GM21576 (cell line): ENCODE results near the gene ACKR1.

Source experiments
- ATAC-seq: cut with Tn5 transposase; IDR thresholded peaks from one replicate; pipeline ENCODE4 v1.9.1; 2021; ENCODE audit warnings: mild to moderate bottlenecking, moderate library complexity; ENCODE audit not compliant: unreplicated experiment

ACKR1 gene

DNA sequence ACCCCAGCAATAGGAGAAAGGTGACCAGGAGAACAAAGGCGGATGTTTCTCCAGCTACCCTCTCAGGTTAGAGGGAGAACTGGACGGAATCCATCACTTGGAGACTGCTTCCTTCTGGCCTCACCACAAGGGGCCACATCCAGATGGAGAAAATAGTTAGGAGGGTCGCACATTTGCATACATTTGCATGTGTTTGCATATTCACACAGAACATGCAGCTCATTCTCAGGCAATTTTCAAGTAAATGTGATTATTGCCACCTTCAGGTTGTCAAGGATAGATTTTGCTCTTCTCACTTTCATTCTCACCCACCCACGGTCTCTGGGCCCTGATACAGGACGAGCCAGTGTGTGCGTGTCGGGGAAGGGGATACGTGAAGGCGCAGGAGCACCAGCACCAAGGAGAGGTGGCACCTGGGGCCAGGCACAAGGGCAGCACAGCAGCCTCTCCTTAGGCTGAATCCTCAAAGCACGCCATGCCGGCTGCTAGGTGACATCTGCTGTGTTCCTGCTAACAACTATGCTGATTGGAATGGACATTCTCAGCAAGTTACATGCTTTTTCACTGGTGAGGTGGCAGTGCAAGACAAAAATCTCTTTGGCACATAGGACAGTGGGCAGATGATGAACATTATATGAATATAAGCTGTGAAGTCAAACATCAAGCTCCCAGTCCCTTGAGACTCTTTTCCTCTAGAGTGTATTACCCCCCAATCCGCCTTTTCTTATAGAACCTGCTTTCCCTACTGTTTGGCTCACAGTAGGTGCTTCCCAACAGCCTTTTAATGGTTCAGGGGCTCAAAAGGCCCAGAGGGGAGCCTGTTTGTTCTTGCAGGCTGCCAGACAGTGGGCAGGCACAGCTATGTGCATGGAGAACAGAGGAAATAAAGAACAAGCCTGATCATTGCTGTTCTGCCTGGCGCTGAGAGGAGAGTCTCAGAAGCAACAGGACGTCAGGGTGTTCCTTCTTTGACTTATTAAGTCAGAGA is 14.3 kb downstream of the ACKR1 start:
- ATAC-seq, result no peak

DNA sequence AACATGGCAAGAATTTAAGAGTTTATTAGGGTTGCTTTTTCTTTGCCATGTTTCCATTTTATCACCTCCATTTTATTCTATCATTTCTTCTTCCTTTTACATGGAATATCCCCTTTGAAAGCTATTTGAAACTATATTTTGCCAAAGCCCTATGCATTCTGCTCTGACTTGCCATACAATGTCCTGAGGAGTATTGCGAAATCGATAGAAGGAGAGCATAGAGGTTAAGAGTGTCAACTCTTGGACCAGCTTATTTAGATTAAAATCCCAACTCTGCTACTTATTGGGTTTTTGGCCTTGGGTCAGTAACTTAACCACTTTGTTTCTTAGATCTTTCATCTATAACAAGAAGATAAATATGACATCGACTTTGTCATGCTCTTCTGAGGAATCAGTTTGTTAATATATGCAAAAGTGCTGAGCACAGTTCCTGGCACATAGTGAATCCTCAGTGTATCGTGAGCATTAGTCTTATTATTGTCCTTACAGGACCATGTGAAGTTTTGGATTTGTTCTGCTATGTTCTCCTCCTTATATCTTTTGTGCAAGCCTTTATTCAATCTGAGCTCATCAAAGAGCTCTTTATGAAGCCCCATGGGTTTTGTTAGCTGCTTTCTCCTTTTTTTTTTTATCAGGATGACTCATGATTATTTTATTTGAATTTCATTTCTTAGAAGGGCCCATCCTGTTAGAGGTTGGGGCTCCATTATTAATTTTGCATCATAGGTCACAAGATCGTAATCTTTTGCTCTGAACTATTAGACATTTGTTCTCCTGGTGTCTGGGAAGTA is 17.6 kb downstream of the ACKR1 start:
- ATAC-seq, result no peak

DNA sequence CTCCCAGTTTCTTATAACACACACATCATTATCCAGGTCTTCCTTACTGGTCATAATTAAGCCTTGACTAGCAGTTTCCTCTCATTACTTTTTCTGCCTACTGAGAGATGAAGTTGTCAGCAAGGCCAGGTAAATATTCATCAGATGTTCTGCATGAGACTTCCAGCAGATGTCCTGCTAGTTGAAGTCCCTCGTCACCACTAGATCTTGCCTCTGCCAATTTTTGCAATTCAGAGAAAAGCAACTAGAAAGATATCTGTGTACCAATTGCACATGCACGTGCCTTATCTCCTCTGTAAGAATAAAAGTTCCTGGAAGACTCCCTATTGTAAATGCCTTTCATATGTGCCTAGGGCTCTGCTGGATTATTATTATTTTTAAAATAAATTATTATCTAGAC is 18.3 kb downstream of the ACKR1 start:
- no peak for ATAC-seq

DNA sequence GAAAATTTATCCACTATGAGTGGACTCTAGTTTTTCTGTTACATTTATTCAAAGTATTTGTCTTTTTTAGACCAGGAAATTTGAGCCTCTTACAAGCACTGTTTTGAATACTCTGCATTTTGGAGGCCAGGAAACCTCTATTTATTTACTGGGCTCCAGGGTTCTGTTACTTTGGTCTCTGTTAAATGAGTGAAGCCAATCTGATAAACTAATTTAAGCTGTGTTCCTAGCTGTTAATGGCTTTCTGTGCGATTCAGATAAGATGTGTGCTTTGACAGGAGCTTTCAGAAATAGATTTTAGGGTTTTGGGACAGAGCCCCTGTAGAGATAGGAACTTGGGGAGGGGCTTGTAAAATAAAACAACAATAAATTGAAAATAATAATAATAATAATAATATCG is 23.9 kb downstream of the ACKR1 start:
- no peak for ATAC-seq

DNA sequence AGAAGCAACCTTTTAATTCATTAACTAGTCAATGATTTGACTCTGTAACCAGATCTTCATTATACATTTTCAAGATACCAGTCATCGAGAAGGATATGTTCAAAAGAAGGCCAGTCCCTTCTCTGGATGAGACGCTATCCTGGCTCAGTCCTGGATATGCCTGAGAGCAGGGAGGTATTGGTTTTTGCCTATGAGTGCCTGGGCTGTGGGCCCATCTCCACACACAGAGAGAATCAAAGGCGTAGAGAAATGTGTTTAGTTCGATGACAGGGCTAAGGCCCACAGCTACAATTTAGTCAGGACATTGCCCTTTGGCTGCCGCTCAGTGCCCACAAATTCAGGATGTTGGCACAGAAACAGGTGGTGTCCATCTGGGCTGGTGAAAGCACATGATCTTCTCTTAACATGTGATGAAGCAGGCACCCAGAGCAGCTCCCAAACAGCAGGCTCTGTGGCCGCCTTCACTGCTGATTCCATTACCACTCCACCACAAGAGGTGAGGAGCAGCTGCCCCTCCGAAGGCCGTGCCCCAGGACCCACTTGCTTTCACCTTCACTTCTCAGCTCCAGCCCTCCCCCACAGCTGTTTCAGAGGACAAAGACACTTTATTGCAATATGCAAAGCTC is 24.7 kb downstream of the ACKR1 start:
- no peak for ATAC-seq

DNA sequence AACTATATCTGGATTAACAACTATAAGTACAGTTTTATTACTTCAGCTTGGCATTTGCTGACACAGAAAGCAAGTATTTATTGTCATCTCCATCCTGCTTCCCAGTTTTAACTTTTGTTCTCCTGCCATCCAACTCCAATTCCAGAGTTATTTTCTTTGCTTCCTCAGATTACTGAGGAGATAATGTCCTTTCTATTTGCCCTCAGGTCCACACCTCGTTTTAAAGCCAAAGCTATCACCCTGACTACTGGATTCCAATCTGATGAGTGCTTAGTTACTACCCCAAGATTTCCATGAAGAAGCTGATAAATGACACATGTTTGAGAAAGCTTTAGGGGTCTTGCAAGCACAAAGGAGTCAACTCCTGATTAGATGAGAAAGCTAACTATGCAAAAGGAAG is 25.2 kb downstream of the ACKR1 start:
- ATAC-seq, result no peak

DNA sequence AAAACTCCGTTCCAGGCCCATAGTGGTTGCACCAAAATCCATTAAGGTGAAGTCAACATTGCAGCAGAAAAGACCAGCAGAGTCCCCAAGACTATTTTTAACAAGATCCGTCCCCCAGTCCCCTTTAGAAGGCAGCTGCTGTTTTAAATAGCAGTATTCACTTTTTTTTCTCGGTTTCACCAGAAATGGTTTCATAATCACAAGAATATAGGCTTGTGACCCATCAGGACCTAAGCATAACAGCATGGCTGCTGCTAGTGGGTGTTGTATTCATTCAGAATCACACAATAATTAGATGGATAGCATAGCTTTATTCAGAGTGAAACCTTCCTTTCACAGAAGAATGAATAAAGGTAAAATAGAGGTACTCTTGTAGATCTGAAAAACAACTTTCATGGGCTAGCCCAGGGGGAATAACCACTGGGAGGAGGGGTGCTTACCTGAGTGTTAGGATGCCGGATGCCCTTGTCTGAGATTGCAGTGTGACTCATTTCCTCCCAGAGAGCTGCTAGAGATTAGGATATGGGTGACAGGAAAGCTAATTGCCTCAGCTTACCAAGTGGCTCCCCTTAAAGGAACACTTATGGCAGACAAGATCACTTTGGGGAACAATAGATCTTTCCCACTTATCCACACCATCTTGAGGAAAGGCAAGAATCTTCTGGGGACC is 35.0 kb downstream of the ACKR1 start:
- ATAC-seq, result peak; percentile 92

DNA sequence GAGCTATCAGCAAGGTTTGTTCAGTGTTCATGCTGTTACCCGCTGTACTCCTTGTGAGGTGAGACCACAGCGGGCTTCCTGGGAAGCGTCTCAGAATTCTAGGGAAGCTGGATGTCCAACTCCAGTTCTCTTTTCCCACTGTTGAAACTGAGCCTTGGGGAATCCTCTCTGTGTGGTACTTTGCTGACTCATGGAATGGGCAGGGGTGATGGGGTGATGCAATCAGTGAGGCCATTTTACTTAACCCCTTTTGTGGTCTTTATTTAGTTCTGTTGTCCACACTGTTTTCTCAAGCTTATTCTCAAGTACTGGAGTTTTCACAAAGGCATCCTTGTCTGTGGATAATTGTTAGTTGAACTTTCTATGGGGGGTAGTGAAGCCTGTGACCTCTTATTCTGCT is 42.6 kb downstream of the ACKR1 start:
- no peak for ATAC-seq

DNA sequence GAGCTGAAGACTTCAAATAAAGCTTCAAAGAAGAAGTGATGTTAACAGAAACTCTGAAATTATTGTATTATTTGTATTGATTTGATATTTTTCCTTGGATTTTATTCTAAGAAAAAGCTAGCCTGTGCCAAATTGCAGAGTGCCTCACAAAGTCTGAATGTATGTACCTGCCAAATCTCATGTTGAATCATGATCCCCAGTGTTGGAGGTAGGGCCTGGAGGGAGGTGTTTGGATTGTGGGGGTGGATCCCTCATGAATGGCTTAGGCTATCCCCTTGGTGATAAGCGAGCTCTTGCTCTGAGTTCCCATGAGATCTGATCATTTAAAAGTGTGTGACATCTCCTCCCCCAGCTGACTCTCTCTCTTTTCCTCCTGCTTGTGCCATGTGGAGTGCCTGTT is 43.6 kb downstream of the ACKR1 start:
- ATAC-seq, result no peak

DNA sequence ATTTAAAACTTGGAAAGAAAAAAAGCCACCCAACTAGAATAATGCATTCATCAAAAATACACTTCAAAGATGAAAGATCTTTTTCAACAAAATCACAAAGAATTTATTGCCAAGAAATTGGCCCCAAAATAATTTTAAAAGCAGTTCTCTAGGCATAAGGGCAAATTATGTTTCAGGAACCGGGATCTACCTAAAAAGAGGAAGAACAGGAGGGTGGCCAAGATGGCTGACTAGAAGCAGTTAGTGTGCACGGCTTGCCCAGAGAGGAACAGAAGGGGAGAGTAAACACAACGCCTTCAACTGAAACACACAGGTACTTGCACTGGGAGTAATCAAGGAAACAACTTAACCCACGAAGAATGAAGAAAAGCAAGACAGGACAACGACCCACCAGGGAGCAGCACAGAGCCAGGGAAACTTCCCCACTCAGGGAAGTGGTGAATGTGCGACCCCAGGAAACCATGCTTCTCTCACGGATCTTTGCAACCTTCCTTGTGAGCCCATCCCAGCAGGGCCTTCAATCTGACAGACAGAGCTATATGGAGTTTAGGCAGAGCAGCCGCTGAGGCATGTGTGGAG is 46.1 kb downstream of the ACKR1 start:
- ATAC-seq, result no peak
